Sigmoid colon (tissue), 4 donors: Measurements from ENCODE around the gene LAMTOR4.
A peak's percentile ranks its signal among the peaks of the same experiment; 100 is the strongest.

Experiments
- CTCF ChIP-seq, 4 experiments: fragments of 450-650 bp in 3 of 4; fragments of 200-600 bp in 1 of 4; IDR thresholded peaks; one replicate each; pipeline ENCODE4 v1.5.1; 2016 to 2019; ENCODE audit warnings: antibody characterized with exemption in 4 of 4, mild to moderate bottlenecking in 3 of 4, moderate library complexity in 2 of 4
- POLR2A ChIP-seq, 2 donors: fragments of 450-650 bp; IDR thresholded peaks; one replicate each; pipeline ENCODE4 v1.6.1; 2016; ENCODE audit warnings: antibody characterized with exemption in 2 of 2, mild to moderate bottlenecking in 2 of 2, moderate library complexity in 2 of 2
- POLR2AphosphoS5 ChIP-seq, 4 donors: sonication (generic); formaldehyde crosslinking; IDR thresholded peaks; one replicate each; pipeline ENCODE4 v1.6.1; 2017; ENCODE audit warnings: antibody characterized with exemption in 4 of 4

GRCh38 chr7:100101016-100101862 is 47.5 kb upstream of the LAMTOR4 start, which contains the start of the genes AP4M1 and MCM7:
- TF ChIP-seq CTCF (IDR thresholded peaks at IDR 0.05) (no peak), POLR2AphosphoS5 (IDR thresholded peaks at IDR 0.05) (peak in 3 of 4 donors; percentile 59 to 79 (median 60)), POLR2A (IDR thresholded peaks at IDR 0.05) (no peak)
